T-helper 22 cell (primary cell): Measurements from ENCODE around the gene GLIS1.

Experiments
- DNase-seq: peaks from one replicate; pipeline ENCODE4 v3.0.0-alpha.2; 2020; ENCODE audit warnings: low read depth

Gene GLIS1

DNA sequence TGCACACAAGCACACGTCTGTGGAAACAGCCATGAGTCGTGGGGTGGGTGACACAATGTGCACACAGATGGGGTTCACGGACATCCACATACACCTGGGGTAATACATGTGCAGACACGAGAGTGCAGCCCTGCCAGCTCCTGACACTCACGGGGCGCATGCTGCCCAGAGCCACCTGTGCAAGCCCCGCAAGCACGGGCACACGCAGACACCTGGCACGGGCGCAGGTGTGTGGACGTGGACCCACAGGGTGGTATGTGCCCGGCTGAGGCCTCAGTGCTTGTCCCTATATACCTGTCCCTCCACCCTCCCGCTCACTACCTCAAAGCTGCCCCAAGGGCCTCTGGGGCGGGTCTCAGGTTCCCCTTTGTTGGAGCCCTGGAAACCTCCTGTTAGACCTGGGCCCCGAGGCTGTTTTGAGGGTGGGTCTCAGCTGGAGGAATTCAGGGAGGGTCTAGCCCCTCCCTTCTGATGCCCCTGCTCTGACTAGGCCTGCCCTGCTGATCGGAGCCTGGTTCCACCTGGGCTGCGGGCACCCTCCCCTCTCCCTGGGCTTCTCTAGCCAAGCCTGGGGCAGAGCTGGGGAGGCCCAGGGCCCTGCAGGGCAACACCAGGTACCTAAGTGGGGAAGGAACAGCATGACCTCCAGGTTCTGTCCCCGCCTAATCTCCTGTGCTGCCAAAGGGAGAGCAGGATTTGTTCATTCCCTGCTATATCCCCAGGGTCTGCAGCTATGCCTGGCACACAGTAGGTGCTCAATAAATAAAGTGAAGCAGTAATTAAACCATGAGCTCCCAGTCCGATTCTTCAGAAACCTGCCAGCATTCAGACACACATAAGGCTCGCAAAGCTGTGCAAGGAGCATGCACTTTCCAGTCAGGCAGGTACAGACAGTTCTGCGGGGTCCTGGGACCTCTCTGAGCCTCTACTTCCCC, 230.6 kb downstream of the GLIS1 start:
- no peak for DNase-seq

DNA sequence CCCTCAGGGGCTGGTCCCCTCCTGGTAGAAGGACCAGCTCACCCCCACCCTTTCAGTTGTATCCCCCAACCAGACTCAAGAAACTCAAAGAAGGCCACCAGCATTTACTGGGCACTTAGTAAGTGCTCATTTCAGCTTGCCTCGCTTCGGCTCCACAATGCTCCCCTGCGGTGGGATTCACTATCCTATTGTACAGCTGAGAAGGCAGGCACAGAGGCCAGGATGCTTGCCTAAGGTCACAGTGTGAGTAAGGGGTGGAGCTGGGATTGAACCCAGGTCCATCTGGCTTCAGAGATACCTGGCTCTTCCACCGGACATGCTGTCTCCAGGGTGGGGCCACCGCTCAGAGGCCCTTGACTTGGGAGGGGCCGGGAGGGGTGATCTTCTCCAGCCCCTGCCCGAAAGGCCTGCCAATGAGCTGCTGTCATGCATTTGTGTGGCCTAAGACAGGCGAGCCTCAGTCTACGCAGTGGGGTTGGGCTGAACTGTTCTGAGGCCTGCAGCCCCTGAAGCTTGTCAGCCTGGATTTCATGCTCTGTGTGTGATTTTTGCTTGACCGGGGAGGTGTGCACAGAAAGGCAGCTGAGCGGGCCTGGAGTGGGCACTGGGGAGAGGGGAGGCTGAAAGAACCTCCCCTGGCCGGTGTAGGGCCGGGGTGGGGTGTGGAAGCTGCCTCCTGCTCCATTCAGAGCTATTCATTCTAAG, 231.7 kb downstream of the GLIS1 start:
- DNase-seq: no peak

- no peak for DNase-seq
Observed at GRCh38 chr1:53506355-53507050, 232.5 kb downstream of the GLIS1 start.

DNA sequence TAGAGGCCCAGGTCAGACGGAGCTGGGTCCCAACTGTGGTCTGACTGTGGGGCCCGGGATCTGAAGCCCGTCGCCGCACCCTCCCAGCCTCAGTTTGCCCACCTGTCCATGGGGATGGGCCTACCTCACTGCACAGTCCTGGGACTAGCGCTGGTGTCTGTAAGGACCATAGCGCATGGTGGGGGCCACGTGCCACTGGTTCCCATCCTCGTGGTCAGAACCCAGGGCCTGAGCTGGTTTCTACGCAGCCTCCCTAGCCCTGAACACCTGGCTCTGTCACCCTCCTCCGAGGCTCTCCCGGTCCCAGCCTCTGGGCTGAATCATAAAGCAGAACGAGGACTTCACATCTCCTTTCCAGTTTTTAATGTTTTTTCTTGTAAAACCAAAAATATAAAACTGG, 233.1 kb downstream of the GLIS1 start:
- no peak for DNase-seq

DNA sequence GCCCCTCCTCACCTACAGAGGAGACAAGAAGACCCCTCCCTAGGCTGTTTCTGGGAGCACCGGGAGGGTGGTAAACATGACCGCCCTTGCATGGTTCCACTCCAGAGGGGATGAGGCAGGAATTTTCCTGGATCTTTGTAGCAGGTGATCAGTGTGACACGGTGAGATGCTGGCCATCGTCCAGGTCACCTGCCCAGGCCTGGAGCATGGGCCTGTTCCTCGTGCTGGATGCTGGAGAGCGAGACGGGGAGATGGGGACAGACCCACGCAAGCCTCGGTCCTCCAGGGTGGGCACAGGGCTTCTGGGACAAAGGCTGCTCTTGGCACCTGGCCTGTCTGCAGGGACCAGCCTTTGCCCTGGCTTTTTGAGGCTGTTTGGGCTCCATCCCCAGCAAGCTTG, 233.6 kb downstream of the GLIS1 start:
- no peak for DNase-seq

DNA sequence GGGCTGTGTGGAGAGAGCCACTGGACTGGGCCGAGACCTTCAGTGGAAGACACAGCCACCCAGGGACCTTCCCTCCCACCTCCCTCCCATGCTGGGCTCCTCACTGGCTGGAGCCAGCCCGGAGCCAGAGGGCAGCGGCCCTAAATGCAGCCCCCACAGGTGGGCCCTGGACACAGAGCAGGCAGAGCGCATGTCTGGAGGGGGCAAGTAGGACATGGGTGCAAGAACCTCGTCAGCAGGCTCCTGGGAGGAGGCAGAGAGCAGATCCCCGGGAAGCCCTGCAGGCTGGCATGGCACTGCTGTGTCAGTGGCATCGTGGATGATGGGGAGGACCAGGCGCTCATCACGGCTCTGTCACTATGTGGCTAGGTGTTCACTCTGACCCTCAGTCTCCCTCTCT, 234.1 kb downstream of the GLIS1 start:
- no peak for DNase-seq

GRCh38 chr1:53503433-53504217, 235.3 kb downstream of the GLIS1 start:
- no peak for DNase-seq

DNA sequence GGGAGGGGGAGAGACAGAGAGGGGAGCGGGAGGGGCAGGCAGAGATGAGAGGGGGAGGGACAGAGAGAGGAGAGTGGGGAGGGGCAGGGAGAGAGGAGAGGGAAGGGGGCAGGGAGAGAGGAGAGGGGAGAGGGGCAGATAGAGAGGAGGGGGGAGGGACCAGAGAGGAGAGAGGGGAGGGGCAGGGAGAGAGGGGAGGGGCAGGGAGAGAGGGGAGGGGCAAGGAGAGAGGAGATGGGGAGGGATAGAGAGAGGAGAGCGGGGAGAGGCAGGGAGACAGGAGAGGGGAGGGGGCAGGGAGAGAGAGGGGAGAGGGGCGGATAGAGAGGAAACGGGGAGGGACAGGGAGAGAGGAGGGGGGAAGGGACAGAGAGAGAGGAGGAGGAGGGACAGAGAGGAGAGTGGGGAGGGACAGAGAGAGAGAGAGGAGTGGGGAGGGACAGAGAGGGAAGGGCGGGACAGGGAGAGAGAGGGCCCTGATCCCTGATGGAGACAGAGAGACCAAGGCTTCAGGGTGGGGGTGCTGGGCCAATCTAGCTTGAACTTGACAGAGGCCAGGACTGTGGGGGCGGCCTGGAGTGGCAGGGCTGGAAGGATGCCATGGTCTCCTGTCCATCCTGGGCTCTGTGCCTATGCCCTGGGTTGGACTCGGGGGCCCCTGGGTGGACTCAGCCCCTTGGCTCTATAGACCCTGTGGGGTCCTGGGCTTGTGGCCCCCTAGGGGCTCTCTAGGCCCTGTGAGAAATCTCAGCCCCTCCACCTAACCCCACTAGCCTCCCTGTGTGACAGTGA, 236.1 kb downstream of the GLIS1 start:
- DNase-seq: no peak

GRCh38 chr1:53501065-53502005, 237.6 kb downstream of the GLIS1 start:
- no peak for DNase-seq

DNA sequence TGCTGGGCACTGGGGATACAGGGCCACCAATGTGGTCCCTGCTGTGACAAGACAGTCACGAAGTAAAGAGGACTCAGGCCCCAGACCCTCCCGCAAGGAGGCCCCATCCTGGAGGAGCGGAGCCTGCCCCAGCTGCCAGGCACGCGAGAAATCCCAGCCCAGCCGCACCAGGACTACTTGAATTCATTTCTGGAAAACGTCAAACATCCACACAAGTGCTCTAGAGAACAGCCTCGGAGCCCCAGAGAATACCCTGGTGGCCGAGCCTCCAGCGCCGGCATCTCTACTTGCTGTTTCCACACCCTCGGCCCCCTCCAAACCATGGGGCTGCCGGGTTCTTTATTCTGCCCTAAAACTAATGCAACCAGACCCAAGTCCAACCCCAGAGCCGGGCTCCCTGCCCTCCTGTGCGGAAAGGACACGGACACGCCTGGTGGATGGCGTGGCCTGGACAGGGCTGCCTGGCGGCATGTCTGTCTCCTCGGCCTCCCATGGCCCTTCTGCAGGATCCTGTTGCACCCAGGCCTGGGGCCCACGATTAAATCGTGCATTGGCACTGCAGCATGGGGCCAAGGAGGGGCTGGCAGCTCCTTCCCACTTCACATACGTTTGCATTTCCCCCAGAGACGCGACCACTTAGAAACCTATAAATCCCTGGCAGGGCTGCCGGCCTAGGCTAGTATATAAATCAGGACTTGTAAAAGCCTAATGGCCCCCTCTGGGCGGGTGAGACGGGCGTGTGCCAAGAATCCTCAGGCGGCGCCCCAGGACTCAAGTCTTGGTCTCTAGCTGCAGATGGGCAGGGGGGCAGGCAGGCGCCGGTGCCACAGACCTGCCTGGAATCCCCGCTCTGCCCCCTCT, 238.5 kb downstream of the GLIS1 start:
- DNase-seq: no peak

DNA sequence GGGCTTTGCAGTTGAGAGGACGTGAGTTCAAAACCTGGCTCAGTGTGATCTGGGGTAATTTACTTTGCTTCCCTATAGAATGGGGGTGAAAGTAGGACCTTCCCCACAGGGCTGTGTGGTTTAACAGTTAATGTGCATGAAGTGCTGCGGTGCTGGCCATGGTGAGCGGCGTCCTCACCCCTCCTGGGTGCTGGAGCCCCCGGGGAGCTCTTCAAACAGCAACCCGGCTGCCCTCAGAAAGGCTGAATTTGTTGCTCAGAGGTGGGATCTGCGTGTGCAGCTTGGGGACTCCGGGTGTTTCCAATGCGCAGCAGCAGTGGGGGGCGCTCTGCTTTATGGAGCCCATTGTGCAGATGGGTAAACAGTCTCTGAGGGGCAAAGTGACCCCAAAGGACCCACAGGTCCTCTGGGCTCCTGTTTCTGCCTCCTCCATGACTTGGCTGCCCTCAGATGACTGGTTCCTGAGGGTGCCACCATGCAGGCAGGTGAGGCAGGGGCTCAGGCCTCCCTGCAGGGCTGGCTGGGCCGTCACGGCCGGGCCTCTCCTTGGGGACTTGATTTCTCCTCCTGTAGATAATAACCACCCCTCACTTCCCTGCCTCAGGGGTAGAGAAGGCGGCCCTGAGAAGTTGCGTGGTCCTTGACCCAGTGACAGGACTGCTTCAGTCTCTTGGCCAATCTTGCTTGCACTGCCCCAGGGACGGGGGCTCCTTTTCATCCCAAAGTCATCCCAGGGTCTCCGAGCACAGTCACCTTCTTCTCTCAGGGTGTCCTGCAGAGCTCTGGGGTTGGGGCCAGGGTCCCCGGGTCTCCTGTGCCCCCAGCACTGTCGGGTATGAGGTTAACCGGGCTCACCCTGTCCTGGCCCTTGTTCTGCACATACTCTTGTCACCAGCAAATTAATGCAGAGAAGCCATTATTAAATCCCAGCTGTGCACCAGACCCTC, 239.4 kb downstream of the GLIS1 start:
- no peak for DNase-seq

GRCh38 chr1:53498555-53499131, 240.3 kb downstream of the GLIS1 start:
- no peak for DNase-seq

DNA sequence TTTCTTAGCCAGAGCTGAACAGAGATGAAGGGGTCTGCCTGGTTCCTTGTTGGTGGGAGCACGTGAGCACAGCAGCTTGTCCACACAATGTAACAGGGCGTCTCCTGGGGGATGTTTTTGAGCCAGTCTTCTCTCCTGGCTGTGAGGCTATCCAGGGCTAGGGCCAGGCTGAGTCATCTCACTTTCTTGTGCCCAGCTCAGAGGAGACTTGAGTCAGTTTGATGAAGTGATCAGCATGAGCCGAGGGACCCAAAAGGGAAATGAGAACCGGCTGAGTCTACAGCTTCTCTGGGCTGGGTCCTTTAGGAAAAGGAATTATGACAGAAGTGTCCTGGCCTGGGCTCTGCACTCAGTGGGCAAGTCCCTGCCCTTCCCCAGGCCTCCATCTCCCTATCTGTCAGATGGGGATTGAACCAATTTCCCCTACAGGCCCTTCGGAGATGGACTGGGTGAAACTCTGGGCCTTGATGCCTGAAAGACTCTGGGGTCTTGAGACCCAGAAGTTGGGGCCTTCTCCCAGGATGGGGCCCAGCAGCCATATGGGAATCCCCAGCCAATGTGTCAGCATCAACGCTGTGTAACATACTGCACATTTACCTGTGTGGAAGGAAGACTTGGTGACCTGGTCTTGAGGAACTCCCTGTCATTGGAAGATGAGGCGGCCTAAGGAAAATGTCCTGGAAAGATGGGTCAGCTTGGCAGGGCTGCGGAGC, 243.2 kb downstream of the GLIS1 start:
- DNase-seq: no peak

DNA sequence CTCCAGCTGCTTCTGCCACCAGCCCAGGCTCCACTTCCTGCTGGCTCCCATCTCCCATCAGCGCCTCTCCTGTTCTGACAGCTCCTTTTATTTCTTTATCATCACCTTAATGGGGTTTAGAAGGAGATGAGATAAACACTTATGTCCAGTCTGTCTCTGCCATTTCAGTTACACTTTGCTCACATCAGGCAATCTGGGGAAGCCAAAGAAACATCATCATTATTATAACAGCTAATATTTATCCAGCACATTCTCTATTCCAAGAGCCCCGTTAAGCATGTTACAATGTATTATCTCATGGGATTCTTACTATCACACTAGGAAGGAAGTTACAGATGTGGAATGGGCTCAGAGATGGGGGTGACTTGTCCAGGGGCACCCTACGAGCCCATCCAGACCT, 248.6 kb downstream of the GLIS1 start:
- DNase-seq: no peak

DNA sequence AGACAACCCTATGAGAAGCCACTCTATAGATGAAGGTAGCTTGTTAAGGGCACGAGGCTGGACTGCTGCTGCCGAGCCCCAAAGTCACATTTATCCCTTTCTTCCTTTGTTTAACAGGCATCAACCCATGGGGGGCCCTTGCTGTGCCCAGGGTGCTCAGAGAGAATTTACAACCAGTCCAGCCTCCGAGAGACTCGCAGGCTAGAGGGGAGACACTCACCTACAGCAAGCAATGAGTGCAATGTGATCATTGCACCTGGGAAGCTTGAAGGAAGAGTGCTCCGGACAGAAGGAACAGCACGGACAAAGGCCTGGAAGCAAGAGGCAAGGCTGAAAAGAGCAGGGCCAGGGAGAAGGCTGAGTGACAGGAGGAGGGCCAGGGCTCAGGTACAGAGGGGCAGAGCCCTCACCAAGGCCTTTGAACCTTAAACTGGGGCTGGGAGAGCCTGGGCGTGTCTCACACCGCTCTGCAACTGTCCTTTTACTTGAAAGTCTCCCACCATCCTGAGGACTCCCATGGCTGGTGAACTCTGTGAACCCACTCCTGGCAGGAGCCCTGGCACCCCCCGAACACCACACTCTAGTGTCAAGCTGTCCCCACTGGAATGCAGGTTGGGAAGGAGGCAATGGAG, 252.5 kb downstream of the GLIS1 start:
- no peak for DNase-seq
